Activated CD4-positive, CD25-positive, alpha-beta regulatory T cell treated with anti-CD3 and anti-CD28 coated beads, Interleukin-2, amount 50 U/mL, for 72 hours (primary cell): ENCODE data around the gene TFPI.

Source experiments
- DNase-seq: peaks from one replicate; pipeline ENCODE4 v3.0.0; 2021

The TFPI gene

DNA sequence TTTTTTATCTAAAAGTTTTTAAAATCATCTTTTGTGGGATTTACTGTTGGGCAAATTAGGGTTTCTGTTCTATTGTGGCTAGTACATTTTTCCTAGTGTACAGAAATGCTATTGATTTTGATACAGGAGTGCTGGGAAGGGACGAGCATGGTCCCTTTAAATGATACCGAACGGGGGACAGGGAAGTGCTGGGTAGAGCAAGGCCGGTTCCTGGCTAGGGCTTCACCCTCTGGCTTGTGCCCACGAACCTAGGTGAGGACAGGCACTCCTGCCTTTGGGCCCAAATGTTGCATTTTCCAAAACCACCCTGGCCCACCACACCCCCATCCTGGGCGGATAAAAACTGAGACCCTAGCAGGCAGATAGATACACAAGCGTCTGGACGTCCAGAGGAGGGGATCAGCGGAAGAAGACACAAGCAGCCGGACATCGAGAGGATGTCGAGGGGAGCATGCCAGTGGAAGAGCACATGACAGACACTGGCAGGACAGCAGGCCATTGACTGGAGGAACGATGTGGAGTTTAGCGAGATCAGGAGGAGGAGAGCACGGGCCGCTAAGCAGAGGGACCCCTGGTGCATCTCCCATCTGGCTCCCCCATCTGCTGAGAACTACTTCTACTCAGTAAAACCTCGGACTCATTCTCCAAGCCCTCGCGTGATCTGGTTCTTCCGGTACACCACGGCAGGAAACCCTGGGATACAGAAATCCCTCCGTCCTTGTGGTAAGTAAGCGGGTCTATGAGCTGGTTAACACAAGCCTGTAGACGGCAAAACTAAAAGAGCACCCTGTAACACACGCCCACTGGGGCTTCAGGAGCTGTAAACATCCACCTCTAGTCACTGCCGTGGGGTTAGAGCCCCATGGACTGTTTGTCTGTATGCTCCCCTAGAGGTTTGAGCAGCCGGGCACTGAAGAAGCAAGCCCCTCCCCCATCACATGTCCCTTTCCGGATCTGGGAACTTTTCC is 92.7 kb downstream of the TFPI start:
- DNase-seq = no peak

DNA sequence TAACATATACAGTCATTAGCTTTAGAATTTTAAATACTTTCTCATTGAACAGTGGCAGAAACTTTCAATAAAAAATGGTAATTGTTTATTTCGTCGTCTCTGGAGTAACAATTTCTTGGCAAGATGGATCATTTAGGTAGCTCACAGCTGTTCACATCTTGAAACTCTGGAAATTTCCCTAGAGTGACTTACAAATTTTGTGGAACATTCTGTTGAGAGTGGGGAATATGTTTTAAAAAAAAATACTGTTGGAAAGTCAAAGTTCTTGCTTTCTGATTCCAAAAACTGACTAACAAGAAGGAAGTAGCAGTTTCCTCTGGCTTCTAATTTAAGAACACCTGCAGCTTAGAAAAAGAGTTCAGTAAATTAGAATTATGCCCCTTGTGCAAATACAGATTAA is 95.0 kb downstream of the TFPI start:
- no peak for DNase-seq

DNA sequence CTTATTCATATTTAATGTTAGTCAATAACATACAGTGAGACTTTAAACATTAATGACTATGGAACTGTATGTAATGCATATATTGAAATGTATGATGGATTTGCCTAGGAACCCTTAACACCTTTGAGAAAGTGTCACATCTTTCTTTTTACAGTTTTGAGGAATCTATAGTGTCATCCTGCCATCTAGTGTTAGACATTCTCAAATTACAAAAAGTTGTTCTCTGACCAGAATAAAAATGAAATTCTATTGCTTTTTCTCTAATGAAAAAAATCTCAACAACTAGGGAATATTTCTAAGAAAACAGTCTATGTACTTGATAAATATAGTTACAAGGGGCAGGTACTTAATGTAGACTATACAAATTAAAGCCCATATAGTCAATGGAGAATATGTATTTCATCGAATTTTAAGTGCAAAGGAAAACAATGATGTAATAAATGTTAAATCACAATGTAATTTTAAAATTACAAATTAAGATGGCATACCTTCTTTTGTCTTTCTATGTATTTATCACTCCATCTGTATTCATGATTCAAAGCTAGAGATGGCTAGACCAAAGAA is 101.1 kb downstream of the TFPI start:
- no peak for DNase-seq

DNA sequence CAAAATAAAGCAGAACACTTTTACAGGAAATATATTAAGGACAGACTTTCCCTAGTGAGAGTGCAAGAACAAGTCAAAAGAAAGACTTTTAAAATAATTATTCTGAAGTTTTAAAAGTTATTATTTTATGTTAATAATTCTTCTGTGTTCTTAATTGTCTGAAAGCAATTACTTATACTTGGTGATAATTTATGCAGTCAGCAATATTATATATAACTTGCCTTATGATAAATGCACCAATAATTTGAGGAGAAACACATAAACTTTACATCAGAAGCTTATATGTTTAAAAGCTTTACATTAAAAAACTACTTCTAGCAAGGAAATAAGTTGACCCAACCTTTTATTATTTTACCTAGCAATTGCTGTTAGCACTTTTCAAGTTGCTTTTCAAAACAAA is 102.7 kb downstream of the TFPI start:
- no peak for DNase-seq

DNA sequence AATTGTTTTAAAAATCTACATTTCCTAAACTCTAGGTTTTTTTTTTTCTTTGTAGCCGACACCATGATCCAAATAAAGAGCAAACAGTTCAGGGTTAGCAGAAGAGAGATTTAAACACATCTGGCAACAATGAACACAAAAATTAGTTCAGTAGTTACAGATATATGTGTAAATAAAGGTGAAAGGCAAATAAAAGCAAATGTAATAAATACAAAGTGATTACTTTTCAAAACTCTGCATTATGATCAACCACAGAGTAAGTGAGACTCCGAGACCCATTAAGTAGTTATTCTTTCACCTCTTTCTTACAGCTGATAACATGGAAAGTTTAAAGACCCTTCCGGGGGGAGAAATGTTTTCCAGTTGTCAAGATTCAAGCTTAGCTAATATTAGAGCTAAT is 106.9 kb downstream of the TFPI start:
- DNase-seq = no peak

DNA sequence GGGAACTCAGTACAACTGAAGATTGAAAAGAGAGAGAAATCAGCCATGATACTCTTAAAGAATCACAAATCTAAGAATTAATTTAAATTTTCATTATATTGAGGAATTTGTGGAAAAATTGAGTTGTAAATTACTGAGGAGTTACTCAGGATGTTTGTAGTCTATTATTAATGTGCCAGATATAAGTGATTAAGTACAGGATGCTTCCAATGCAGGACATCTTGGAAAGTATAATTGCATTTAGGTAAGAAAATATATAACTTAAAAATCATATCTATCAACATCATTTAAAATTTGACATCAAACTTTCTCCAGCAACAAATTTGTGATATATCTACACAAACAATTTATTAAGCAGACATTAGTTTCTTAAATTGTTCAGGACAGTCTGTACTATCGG is 107.5 kb downstream of the TFPI start:
- no peak for DNase-seq

DNA sequence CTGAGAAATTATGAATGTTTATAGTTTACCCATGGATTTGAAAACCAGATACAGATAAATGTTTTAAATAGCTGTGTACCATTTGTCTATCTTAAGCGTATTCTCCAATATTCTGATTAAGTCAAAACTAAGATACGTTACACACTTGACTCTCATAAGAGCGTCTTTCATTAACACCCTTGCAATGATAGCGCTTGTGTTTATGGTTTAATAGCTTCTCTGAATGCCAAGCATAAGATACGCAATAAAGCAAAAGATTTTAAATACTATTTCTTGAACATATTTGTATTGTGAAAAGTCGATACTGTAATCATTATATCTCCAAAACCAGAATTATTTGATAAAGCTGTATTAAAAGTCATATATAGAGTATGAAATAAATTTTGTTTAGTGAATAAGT is 109.2 kb downstream of the TFPI start:
- DNase-seq = no peak

DNA sequence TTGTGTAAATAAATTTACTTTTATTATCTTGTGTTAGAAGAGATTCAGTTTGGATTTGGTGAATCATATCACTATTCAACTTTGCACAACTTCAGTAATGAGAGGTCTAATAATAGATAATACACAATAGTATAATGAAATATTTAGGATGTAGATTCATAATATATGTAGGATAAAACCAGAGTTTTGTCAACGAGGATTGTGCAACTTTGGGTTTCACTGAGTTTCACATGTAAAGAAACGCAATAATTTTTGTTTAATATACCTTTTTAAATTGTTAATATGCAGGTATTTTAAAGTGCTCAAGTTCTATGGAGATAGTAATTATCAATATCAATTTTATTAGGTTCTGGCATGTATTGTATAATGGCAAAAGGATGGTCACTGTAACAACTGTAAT is 111.5 kb downstream of the TFPI start:
- DNase-seq = no peak

DNA sequence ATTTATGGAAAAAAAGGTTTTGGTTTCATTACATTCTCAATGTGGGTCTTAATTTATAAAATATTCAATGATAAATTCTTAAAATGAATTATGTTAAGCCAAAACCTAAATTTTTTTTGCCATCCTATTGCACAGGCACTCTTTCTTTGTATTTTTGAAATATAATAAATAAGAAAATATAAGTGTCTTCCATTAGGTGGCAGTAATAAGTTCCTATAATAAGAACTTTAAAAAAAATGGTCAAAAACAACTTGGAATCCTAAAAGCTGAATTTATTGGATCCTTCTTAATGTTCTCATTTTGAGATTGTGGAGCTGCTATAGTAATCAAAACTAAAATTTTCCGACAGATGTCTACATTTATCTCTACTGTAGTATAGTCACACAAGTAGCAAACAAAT is 111.9 kb downstream of the TFPI start:
- DNase-seq = no peak

DNA sequence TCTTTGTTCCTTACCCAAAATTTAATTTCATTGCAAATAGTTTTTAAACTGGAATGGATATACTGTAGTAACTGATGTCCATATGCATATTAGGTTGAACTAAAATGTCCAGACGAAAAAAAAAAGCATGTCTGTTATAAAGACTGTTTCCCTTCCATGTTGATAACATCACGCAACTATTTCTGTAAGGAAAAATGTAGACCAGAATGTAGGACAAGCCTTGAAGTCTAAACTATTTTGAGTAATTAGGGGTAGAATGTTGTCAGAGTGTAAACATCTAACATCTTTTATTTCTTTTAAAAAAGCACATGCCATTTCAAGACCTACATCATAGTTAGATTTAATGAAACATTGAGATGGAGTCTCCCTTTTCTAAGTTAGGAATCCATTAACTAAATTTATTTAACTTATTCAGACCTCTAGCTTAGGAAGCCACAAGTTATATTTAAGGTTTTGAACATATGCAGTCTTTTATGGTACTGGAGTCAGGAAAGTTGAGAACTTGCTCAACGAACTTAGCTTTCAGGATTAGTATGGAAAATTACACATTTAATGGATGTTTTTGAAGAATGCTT is 114.0 kb downstream of the TFPI start:
- no peak for DNase-seq

DNA sequence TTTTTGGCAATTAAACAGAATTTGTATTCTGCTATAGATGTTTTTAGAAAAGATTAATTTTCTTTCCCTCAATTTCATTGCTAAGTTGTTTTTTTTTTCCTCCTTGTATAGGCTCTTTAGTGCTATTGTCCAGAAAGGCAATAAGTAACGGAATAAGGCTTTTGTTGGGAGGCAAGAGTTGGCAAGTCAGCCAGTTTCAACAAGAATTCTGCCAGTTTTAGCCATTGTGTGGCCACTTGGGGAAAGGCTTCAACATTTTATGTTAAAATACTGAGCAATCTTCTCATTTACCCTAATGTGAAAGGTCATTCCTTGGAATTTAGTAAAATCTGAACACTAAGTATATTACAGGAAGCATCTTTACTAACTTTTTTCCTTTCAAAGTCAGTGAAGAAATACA is 115.8 kb downstream of the TFPI start:
- no peak for DNase-seq

DNA sequence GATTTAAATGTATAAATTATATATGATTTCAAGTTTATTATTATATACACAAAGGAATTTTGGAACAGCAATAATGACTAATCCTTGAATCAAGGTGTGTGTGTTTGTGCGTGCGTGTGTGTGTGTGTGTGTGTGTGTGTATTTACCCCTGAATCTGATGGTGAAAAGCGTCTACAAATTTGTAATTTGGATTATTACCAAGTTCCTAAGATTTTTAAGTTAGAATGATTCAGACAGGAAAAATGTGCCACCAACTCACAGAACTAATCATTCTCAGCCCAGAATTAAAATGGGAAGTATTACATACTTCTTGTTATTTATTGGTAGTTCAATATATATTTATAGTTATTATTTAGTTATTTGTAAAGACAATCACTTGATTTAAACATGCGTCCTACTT is 118.5 kb downstream of the TFPI start:
- DNase-seq = no peak

DNA sequence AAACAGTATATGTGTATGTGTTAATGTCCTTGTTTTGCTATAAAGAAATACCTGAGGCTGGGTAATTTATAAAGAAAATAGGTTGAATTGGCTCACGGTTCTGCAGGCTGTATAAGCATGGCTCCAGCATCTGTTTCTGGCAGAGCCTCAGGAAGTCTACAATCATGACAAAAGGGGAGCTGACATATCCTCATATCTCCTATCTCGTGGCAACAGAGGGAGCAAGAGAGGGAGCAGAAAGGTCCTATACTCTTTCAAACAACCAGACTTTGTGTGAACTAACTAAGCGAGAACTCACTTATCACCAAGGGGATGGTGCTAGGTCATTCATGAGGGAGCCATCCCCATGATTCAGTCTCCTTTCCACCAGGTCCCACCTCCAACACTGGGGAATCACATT is 119.2 kb downstream of the TFPI start:
- no peak for DNase-seq

DNA sequence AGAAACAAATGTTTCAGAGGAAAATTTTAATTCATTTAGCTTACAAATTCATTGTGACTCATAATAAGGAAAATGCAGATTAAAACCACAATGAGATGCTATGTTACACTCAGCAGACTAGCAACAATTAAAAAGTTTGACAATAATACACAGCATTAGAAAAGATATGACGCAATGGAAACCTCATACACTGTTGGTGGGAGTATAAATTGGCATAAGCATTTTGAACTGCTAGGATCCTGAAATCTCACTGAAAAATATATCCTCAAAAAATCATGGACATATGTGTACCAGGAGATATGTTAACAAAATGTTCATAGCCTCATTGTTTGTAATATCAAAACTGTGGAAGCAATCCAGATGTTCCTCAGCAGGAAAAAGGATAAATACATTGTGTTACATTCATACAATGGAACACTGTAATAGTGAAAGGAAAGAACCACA is 119.9 kb downstream of the TFPI start:
- no peak for DNase-seq

DNA sequence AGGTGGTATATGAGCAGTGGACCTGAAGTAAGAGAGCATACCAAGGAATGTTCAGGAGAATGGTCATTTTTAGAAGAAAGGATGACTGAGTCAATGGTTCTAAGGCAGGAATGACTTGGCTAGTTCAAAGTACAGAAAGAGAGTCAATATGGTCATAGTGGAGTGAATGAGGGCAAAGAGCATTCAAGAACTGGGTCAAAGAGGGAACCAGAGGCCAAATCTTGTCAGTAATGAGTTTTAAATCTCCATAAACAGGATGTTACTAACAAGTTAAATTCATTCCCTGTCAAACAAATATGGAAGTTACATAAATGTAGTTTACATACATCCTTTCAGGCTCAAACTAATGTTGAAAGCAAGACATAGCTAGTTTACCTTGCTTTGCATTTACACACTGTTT is 122.3 kb downstream of the TFPI start:
- DNase-seq = no peak

DNA sequence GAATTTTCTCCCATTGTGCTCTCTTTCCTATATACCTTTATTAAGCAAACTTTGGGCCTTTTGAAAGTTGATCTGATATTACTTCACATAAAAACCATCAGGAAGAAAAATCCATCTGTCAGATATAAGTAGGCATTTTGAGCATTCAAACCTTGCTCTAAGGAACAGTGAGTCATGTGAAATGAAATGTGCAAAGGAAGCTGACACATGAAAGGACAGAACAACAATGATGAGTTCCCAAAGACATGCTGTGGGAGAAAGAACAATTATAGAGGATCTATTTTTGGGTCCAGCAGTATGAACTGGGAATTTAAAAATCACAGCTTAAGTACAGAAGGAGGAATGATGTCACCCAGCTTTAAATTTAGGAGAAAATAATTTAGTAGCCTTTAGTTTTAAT is 124.2 kb downstream of the TFPI start:
- no peak for DNase-seq

DNA sequence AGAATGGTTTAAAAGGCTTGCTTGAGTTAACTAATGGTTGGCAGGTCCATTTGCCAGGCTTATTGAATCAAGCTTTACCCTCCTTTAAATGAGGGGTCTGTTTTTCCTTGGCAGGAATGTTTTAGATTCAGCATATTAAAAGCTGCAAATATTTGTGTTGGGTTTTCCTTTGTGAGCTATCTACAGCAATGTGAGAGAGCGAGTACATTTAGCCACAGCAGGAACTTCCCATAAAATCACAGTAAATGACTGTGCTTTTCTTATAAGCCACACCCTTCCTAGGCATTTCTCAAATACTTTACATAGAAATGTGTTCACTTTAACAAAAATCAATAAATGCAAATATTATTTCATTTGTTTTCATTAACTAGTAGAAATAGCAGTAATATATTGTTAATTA is 130.1 kb downstream of the TFPI start:
- no peak for DNase-seq

DNA sequence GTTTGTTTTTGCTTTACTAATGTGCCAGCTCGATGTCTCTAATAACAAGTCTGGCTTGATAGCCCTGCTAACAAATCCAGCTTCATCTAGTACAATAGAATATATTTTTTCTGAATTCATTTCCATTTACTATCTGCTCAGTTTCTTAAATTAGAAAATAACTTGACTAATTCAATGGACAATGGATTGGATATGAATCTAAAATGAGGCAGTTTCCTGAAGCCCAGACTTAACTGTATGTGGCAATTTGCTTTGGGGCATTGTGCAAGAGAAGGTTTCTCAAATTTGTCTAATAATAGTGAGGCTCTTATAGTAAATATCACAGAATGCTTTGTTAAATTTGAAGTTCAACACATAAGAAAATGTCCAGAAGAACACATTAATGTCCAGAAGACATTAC is 132.0 kb downstream of the TFPI start:
- no peak for DNase-seq

DNA sequence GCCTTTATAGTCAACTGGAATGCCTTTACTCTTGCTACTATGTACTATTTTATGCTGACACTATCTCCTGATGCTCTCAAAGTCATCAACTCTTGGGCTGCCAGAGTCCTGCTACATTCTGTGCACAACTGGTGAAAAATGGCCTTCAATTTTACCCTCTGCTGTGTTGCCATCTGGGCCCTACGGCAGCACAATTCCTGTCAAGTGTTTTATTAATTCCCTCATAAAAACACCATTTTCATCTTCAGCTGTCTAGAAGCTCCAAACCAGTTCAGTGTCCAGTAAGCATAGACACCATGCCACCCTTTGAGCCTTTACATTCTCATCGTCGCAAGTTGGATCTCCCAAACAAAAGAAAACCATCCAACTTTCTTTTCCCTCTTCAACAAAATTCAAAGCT is 132.7 kb downstream of the TFPI start:
- DNase-seq = no peak

DNA sequence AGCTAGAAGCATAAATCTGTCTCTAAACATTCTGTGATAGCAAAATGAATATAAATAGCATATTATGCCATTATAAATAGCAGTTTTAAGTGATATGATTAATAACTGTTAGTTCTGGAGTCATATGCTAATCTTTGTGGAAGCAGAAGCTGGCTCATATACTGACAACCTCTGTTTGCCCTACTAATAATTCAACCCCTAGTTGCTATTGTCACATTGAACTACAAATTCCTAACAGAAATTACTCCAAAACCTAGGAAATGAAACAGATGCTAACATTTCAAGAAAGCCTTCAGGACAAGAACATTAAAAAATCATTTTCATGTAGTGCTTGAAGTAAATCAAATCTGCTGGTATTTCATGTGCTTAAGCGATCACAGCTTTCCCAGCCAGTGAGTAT is 134.4 kb downstream of the TFPI start:
- no peak for DNase-seq

DNA sequence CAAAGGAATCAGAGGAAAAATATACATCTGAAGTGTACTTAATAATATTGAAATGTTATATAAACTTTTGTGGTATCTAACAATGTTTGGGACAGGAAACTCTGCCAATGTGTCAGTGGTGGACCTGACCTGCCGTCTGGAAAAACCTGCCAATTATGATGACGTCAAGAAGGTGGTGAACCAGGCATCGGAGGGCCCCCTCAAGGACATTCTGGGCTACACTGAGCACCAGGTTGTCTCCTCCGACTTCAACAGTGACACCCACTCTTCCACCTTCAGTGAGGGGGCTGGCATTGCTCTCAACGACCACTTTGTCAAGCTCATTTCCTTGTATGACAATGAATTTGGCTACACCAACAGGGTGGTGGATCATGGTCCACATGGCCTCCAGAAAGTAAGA is 138.8 kb downstream of the TFPI start:
- no peak for DNase-seq
